Gastroesophageal sphincter (tissue), 4 donors: ENCODE results near the gene ADAM10. TPM values are rescaled to one million over a fixed set of nuclear protein-coding genes. Genes with fewer than 3 reads are reported as not detected.

Experiments used
- ATAC-seq: fragments of 150-250 bp; one replicate; pipeline ENCODE4 v1.9.1; 2016; ENCODE audit warnings: mild to moderate bottlenecking, moderate library complexity
- H3K27ac ChIP-seq, 4 donors: fragments of 200-600 bp; sonication (generic) in 3 of 4; 1 replicate in 3 of 4; 2 replicates in 1 of 4; pipeline ENCODE4 v1.5.1; 2016 to 2019
- H3K27me3 ChIP-seq: fragments of 200-600 bp; sonication (generic); one replicate; pipeline ENCODE4 v1.5.1; 2019
- H3K36me3 ChIP-seq, 2 donors: fragments of 200-600 bp; sonication (generic); one replicate each; pipeline ENCODE4 v1.5.1; 2019; ENCODE audit warnings: control low read depth in 1 of 2
- H3K4me1 ChIP-seq, 3 donors: fragments of 200-600 bp; sonication (generic); 1 replicate in 2 of 3; 2 replicates in 1 of 3; pipeline ENCODE4 v1.5.1; 2016 to 2019; ENCODE audit warnings: control low read depth in 2 of 3
- H3K4me3 ChIP-seq, 2 donors: fragments of 200-600 bp; sonication (generic); one replicate each; pipeline ENCODE4 v1.5.1; 2019; ENCODE audit warnings: mild to moderate bottlenecking in 1 of 2, moderate library complexity in 1 of 2
- H3K9me3 ChIP-seq, 3 donors: fragments of 200-600 bp; sonication (generic); one replicate each; pipeline ENCODE4 v1.5.1; 2017 to 2019; ENCODE audit warnings: control low read depth in 2 of 3
- EP300 ChIP-seq: sonication (generic); formaldehyde crosslinking; IDR thresholded peaks from one replicate; pipeline ENCODE4 v1.6.1; 2017; ENCODE audit warnings: antibody characterized with exemption, mild to moderate bottlenecking
- POLR2A ChIP-seq, 2 donors: fragments of 450-650 bp; IDR thresholded peaks; one replicate each; pipeline ENCODE4 v1.6.1; 2017; ENCODE audit warnings: antibody characterized with exemption in 2 of 2, mild to moderate bottlenecking in 2 of 2, moderate library complexity in 1 of 2
- POLR2AphosphoS5 ChIP-seq: sonication (generic); formaldehyde crosslinking; IDR thresholded peaks from one replicate; pipeline ENCODE4 v1.6.1; 2017; ENCODE audit warnings: antibody characterized with exemption
- WGBS, 2 donors: methylation state at CpG; one replicate each; pipeline ENCODE4 v1.1.5; 2018; ENCODE audit warnings: low coverage in 1 of 2; 5-methylcytosine and 5-hydroxymethylcytosine counted together
- total RNA-seq, 4 donors: library from RNA; depleted of rRNA; stranded (reverse); fragments of >200 nt; gene quantifications; one replicate each; pipeline ENCODE4 v1.1.0, GENCODE V29; 2016
- TF ChIP-seq, protein P1 (sequence below), 4 experiments: fragments of 200-600 bp in 2 of 4; fragments of 450-650 bp in 2 of 4; sonication (generic) in 1 of 4; IDR thresholded peaks; one replicate each; pipeline ENCODE4 v1.5.1; 2017 to 2019; ENCODE audit warnings: antibody characterized with exemption in 4 of 4, mild to moderate bottlenecking in 2 of 4, moderate library complexity in 2 of 4

ADAM10 gene
- total RNA-seq, 4 donors from 2014 or later, result 59.5 to 69.1 (median 62.3) TPM

DNA sequence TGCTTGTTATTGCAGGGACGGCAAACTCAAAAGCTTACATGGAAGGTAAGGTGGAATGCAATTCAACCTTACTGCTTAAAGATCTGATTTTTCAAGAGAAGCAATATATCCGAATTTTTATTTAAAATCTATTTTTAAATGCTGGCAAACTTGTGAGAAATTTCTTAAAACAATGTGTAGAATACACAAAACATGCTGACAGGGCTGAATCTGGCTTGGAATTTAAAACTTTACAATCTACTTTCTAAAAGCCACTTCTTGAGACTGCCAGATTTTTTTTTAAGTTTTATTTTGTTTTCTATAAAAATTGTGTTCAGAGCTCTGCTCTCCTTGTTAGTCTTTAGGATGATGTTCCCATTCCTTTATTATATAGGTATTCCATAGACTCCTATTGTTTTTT lies 146.7 kb downstream of the ADAM10 start:
- TF ChIP-seq, protein P1, sequence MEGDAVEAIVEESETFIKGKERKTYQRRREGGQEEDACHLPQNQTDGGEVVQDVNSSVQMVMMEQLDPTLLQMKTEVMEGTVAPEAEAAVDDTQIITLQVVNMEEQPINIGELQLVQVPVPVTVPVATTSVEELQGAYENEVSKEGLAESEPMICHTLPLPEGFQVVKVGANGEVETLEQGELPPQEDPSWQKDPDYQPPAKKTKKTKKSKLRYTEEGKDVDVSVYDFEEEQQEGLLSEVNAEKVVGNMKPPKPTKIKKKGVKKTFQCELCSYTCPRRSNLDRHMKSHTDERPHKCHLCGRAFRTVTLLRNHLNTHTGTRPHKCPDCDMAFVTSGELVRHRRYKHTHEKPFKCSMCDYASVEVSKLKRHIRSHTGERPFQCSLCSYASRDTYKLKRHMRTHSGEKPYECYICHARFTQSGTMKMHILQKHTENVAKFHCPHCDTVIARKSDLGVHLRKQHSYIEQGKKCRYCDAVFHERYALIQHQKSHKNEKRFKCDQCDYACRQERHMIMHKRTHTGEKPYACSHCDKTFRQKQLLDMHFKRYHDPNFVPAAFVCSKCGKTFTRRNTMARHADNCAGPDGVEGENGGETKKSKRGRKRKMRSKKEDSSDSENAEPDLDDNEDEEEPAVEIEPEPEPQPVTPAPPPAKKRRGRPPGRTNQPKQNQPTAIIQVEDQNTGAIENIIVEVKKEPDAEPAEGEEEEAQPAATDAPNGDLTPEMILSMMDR (IDR thresholded peaks at IDR 0.05), result no peak
- no peak for TF ChIP-seq POLR2A (IDR thresholded peaks at IDR 0.05)
- Histone ChIP-seq H3K27ac (no peak overlapping the region), H3K4me3 (no peak overlapping the region), H3K4me1 (no peaks in the 10 kb centered on the region), H3K9me3 (no peaks in the 10 kb centered on the region), H3K36me3 (peaks cover 0 to 39% of the 10 kb centered on the region in 2 donors), H3K27me3 (no peaks in the 10 kb centered on the region)
- ATAC-seq, result no peak
- 73 to 83% methylated on average over 2 of the region's 2 CpGs for WGBS, 2 donors

DNA sequence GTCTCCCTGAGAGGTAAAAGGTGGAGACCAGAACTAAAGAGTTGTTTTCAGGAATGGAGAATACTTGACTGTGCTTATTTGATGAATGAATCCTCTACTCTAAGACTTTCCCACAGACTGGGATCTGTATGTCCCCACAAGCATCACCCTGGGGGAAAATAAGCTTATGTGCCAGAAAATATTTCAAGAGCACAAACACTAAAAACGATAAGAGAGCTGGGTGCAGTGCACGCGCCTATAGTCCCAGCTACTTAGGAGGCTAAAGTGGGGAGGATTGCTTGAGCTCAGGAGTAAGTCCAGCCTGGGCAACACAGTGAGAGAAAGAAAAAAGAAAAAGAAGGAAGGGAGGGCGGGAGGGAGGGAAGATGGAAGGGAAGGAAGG lies 150.7 kb downstream of the ADAM10 start:
- H3K4me3 ChIP-seq, result no peak overlapping the region
- ATAC-seq, result no peak
- H3K36me3 ChIP-seq, result peaks cover 0 to 49% of the 10 kb centered on the region in 2 donors
- 87 to 100% methylated on average over 1 to 4 of the region's 4 CpGs for WGBS, 2 donors
- H3K4me1 ChIP-seq, result no peaks in the 10 kb centered on the region
- TF ChIP-seq, protein P1 (IDR thresholded peaks at IDR 0.05), result no peak
- TF ChIP-seq EP300, result no peak
- no peak for TF ChIP-seq POLR2AphosphoS5
- no peak for TF ChIP-seq POLR2A (IDR thresholded peaks at IDR 0.05)
- no peak overlapping the region for H3K27ac ChIP-seq
- no peaks in the 10 kb centered on the region for H3K9me3 ChIP-seq
- H3K27me3 ChIP-seq, result no peaks in the 10 kb centered on the region

DNA sequence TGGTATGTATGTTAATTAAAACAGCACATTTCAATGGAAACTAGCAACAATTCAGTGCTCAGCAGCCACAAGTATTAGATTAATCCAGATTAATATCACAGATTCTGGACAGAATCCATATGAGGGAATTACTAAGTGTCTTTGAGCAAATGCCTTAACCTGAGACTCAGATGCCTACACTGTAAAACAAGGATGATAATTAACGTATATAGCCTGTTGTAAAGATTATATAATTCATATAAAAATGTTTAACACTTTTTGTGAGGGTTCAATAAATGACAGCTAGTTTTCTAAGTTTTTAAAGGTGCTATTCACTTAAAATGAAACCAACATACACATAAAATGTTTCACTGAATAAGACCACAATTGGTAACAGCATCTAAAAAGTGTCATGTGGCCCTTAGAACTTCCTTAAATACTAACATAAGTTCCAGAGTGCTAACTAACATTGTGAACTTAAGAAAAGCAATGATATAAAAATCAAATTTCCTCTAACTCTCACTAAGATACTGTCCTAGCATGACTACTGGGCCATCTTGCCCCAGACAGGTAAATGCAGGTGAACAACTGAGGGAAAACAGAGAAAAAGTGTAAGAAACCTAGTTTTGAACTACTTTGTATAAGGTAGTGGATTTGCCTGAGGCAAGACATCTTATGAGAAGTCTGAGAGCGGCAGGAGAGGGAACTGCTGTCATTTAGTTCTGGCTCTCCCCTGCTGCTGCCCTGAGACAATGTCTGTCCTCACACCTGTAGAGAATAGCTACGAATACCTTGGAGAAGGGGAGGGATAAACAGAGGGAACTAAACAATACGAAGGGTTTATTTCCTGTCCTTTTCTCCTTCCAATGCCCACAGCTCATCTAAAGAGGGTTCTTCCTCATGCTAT lies 151.3 kb downstream of the ADAM10 start:
- Histone ChIP-seq H3K9me3 (no peaks in the 10 kb centered on the region), H3K36me3 (peaks cover 0 to 49% of the 10 kb centered on the region in 2 donors), H3K4me1 (no peaks in the 10 kb centered on the region), H3K4me3 (no peak overlapping the region), H3K27me3 (no peaks in the 10 kb centered on the region), H3K27ac (no peak overlapping the region)
- TF ChIP-seq POLR2AphosphoS5 (no peak), POLR2A (IDR thresholded peaks at IDR 0.05) (no peak), EP300 (no peak)
- TF ChIP-seq, protein P1 (IDR thresholded peaks at IDR 0.05), result no peak
- 86 to 89% methylated on average over 4 of the region's 4 CpGs for whole genome bisulfite sequencing, 2 donors
- ATAC-seq, result no peak

DNA sequence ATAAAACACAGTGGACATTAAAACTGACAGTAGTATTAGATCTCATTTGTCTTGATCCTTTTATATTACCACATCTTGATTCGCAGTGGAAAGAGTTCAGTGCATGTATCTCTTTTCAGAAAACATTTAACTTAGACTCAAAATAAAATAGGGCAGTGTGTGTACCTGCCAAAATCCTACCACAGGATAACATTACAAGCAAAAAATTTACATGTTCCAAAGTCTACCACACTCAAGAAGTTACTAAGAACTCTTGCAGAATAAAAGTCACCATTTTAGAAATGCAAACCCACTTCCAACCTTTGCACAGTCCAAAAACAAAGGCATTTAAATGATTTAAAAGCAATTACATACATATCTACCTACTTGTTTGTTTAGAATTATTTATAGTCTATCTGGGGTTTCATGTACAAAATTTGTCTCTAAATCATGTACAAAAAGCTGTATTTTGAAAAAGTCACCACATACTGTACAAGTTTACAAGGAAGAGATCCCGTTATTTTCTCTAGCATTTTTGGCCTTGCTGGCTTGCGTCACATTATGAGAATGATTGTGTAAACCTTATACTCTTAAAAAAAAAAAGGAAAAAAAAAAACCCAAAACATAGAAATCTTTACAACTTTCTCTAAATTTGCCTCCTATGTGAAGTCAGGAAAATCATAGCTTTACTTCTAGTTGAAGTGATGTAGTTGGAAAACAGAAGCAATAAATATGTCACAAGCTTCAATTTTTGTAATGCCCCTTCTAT lies 153.8 kb downstream of the ADAM10 start:
- Histone ChIP-seq H3K9me3 (no peaks in the 10 kb centered on the region), H3K36me3 (peaks cover 0 to 39% of the 10 kb centered on the region in 2 donors)
- WGBS, 2 donors, result 89 to 100% methylated on average over 3 of the region's 3 CpGs

More for the DNA sequence above, 153.8 kb downstream of the ADAM10 start:
- no peaks in the 10 kb centered on the region for H3K27me3 ChIP-seq
- no peak overlapping the region for H3K27ac ChIP-seq
- ATAC-seq, result no peak
- H3K4me3 ChIP-seq, result no peak overlapping the region
- TF ChIP-seq POLR2A (IDR thresholded peaks at IDR 0.05) (no peak), EP300 (no peak), POLR2AphosphoS5 (no peak)
- TF ChIP-seq, protein P1 (IDR thresholded peaks at IDR 0.05), result no peak
- H3K4me1 ChIP-seq, result no peaks in the 10 kb centered on the region
